OCI-LY3 (cell line): ENCODE measurements around the gene ASTE1.

Experiments
- EZH2phosphoT487 ChIP-seq: fragments of 200-600 bp; shearing (Covaris generic); IDR thresholded peaks from 2 replicates; pipeline ENCODE4 v1.6.1; 2018; ENCODE audit warnings: antibody characterized with exemption, mixed run types, low read depth
- TF ChIP-seq, protein P1 (sequence below): fragments of 200-600, 300-600 bp; sonication (generic); IDR thresholded peaks from 2 replicates; pipeline ENCODE4 v1.5.1; 2014; ENCODE audit warnings: antibody characterized with exemption, low read length, low read depth

DNA sequence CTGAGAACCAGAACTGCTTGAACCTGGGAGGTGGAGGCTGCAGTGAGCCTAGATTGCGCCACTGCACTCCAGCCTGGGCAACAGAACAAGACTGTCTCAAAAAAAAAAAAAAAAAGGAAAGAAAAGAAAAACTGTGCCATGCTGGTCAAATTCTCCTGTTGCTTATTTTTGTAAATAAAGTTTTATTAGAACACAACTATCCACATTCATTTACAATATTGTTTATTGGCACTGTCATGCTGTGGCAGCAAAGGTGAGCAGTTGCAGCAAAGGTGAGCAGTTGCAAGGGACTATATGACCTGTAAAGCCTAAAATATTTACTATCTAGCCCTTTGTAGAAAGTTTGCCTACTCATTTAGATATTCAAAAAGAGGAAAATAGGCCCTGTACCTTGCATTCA, 18.3 kb downstream of the ASTE1 start:
- TF ChIP-seq, protein P1, sequence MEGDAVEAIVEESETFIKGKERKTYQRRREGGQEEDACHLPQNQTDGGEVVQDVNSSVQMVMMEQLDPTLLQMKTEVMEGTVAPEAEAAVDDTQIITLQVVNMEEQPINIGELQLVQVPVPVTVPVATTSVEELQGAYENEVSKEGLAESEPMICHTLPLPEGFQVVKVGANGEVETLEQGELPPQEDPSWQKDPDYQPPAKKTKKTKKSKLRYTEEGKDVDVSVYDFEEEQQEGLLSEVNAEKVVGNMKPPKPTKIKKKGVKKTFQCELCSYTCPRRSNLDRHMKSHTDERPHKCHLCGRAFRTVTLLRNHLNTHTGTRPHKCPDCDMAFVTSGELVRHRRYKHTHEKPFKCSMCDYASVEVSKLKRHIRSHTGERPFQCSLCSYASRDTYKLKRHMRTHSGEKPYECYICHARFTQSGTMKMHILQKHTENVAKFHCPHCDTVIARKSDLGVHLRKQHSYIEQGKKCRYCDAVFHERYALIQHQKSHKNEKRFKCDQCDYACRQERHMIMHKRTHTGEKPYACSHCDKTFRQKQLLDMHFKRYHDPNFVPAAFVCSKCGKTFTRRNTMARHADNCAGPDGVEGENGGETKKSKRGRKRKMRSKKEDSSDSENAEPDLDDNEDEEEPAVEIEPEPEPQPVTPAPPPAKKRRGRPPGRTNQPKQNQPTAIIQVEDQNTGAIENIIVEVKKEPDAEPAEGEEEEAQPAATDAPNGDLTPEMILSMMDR, result no peak
- TF ChIP-seq EZH2phosphoT487, result no peak
